HEK293 (cell line): Measurements from ENCODE around the gene ABCB4.

Experiments used
- FEZF1 ChIP-seq: fragments of 450-650 bp; formaldehyde crosslinking; IDR thresholded peaks from 2 replicates; pipeline ENCODE4 v1.5.1; 2016; ENCODE audit warnings: missing biosample characterization, missing genetic modification characterization
- IKZF3 ChIP-seq: fragments of 450-650 bp; IDR thresholded peaks from 2 replicates; pipeline ENCODE4 v1.5.0; 2018; ENCODE audit warnings: missing biosample characterization, mild to moderate bottlenecking, missing genetic modification characterization, moderate library complexity
- KLF9 ChIP-seq: fragments of 450-650 bp; formaldehyde crosslinking; IDR thresholded peaks from 2 replicates; pipeline ENCODE4 v1.5.1; 2016; ENCODE audit warnings: missing biosample characterization, missing genetic modification characterization, low read depth
- REPIN1 ChIP-seq: fragments of 450-650 bp; formaldehyde crosslinking; IDR thresholded peaks from 2 replicates; pipeline ENCODE4 v1.5.1; 2017; ENCODE audit warnings: missing biosample characterization, missing genetic modification characterization, low read depth
- REST ChIP-seq: fragments of 450-650 bp; formaldehyde crosslinking; IDR thresholded peaks from 2 replicates; pipeline ENCODE4 v1.5.1; 2016; ENCODE audit warnings: missing biosample characterization, missing genetic modification characterization
- WT1 ChIP-seq: fragments of 450-650 bp; formaldehyde crosslinking; IDR thresholded peaks from 2 replicates; pipeline ENCODE4 v1.5.1; 2016; ENCODE audit warnings: missing biosample characterization, missing genetic modification characterization
- ZNF221 ChIP-seq: fragments of 450-650 bp; formaldehyde crosslinking; IDR thresholded peaks from 2 replicates; pipeline ENCODE4 v1.5.1; 2017; ENCODE audit warnings: missing biosample characterization, missing genetic modification characterization, borderline replicate concordance
- ZNF24 ChIP-seq: fragments of 450-650 bp; formaldehyde crosslinking; IDR thresholded peaks from 2 replicates; pipeline ENCODE4 v1.5.1; 2016; ENCODE audit warnings: missing biosample characterization, missing genetic modification characterization
- ZNF266 ChIP-seq: fragments of 450-650 bp; formaldehyde crosslinking; IDR thresholded peaks from 2 replicates; pipeline ENCODE4 v1.5.1; 2016; ENCODE audit warnings: missing biosample characterization, missing genetic modification characterization, low read depth
- ZNF274 ChIP-seq, 2 experiments: fragments of 200-500 bp in 1 of 2; fragments of 450-650 bp in 1 of 2; sonication (Bioruptor generic) in 1 of 2; formaldehyde crosslinking in 1 of 2; IDR thresholded peaks; 2 replicates each; pipeline versions ENCODE4 v1.5.1 to v1.6.1; 2014 to 2016; ENCODE audit warnings: borderline replicate concordance in 1 of 2, inconsistent platforms in 1 of 2, low read length in 1 of 2, missing biosample characterization in 1 of 2, missing genetic modification characterization in 1 of 2
- ZNF324 ChIP-seq: fragments of 450-650 bp; formaldehyde crosslinking; IDR thresholded peaks from 2 replicates; pipeline ENCODE4 v1.5.1; 2016; ENCODE audit warnings: missing biosample characterization, missing genetic modification characterization
- ZNF335 ChIP-seq: fragments of 450-650 bp; formaldehyde crosslinking; conservative IDR thresholded peaks from 2 replicates; pipeline ENCODE4 v1.5.1; 2016; ENCODE audit warnings: missing biosample characterization, missing genetic modification characterization
- ZNF366 ChIP-seq: fragments of 450-650 bp; formaldehyde crosslinking; conservative IDR thresholded peaks from 2 replicates; pipeline ENCODE4 v1.5.1; 2016; ENCODE audit warnings: missing biosample characterization, missing genetic modification characterization
- ZNF394 ChIP-seq: fragments of 450-650 bp; formaldehyde crosslinking; IDR thresholded peaks from 2 replicates; pipeline ENCODE4 v1.5.1; 2016; ENCODE audit warnings: missing biosample characterization, missing genetic modification characterization, mild to moderate bottlenecking, moderate library complexity, borderline replicate concordance
- ZNF416 ChIP-seq: fragments of 450-650 bp; formaldehyde crosslinking; IDR thresholded peaks from 2 replicates; pipeline ENCODE4 v1.5.1; 2016; ENCODE audit warnings: missing biosample characterization, missing genetic modification characterization
- ZNF423 ChIP-seq: fragments of 450-650 bp; formaldehyde crosslinking; IDR thresholded peaks from 2 replicates; pipeline ENCODE4 v1.5.1; 2016; ENCODE audit warnings: missing biosample characterization, missing genetic modification characterization
- ZNF433 ChIP-seq: fragments of 450-650 bp; formaldehyde crosslinking; IDR thresholded peaks from 2 replicates; pipeline ENCODE4 v1.5.1; 2016; ENCODE audit warnings: missing biosample characterization, missing genetic modification characterization, low read depth
- ZNF664 ChIP-seq: fragments of 450-650 bp; formaldehyde crosslinking; IDR thresholded peaks from 2 replicates; pipeline ENCODE4 v1.5.1; 2016; ENCODE audit warnings: missing biosample characterization, missing genetic modification characterization
- ZNF692 ChIP-seq: fragments of 450-650 bp; formaldehyde crosslinking; IDR thresholded peaks from 2 replicates; pipeline ENCODE4 v1.5.1; 2016; ENCODE audit warnings: missing biosample characterization, missing genetic modification characterization
- ZSCAN18 ChIP-seq: fragments of 450-650 bp; formaldehyde crosslinking; IDR thresholded peaks from 2 replicates; pipeline ENCODE4 v1.5.1; 2016; ENCODE audit warnings: missing biosample characterization, missing genetic modification characterization
- TF ChIP-seq, protein P1 (sequence below): fragments of 450-650 bp; formaldehyde crosslinking; IDR thresholded peaks from 2 replicates; pipeline ENCODE4 v1.5.1; 2017; ENCODE audit warnings: missing biosample characterization, missing genetic modification characterization
- TF ChIP-seq, protein P2 (sequence below): fragments of 450-650 bp; formaldehyde crosslinking; IDR thresholded peaks from 2 replicates; pipeline ENCODE4 v1.5.1; 2016; ENCODE audit warnings: missing biosample characterization, missing genetic modification characterization
- TF ChIP-seq, protein P3 (sequence below): fragments of 450-650 bp; formaldehyde crosslinking; IDR thresholded peaks from 2 replicates; pipeline ENCODE4 v1.5.1; 2016; ENCODE audit warnings: missing biosample characterization, missing genetic modification characterization

ABCB4 gene

GRCh38 chr7:87474533-87475358 is 734 bp downstream of the ABCB4 start (continued):
- TF ChIP-seq ZSCAN18 (tag by site-specific recombination) = no peak
- no peak for TF ChIP-seq REPIN1 (tag by site-specific recombination)
- TF ChIP-seq IKZF3 = no peak
- TF ChIP-seq ZNF692 (tag by site-specific recombination) = no peak
- TF ChIP-seq ZNF394 = no peak
- no peak for TF ChIP-seq ZNF433
- no peak for TF ChIP-seq ZNF664 (tag by site-specific recombination)
- TF ChIP-seq, protein P1, sequence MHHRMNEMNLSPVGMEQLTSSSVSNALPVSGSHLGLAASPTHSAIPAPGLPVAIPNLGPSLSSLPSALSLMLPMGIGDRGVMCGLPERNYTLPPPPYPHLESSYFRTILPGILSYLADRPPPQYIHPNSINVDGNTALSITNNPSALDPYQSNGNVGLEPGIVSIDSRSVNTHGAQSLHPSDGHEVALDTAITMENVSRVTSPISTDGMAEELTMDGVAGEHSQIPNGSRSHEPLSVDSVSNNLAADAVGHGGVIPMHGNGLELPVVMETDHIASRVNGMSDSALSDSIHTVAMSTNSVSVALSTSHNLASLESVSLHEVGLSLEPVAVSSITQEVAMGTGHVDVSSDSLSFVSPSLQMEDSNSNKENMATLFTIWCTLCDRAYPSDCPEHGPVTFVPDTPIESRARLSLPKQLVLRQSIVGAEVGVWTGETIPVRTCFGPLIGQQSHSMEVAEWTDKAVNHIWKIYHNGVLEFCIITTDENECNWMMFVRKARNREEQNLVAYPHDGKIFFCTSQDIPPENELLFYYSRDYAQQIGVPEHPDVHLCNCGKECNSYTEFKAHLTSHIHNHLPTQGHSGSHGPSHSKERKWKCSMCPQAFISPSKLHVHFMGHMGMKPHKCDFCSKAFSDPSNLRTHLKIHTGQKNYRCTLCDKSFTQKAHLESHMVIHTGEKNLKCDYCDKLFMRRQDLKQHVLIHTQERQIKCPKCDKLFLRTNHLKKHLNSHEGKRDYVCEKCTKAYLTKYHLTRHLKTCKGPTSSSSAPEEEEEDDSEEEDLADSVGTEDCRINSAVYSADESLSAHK (tag by site-specific recombination) = 0 out of 2 replicates have a peak, but pooled peaks have one; percentile 19
- TF ChIP-seq ZNF324 (tag by site-specific recombination) = no peak
- no peak for TF ChIP-seq ZNF423 (tag by site-specific recombination)
- no peak for TF ChIP-seq ZNF416
- TF ChIP-seq, protein P2, sequence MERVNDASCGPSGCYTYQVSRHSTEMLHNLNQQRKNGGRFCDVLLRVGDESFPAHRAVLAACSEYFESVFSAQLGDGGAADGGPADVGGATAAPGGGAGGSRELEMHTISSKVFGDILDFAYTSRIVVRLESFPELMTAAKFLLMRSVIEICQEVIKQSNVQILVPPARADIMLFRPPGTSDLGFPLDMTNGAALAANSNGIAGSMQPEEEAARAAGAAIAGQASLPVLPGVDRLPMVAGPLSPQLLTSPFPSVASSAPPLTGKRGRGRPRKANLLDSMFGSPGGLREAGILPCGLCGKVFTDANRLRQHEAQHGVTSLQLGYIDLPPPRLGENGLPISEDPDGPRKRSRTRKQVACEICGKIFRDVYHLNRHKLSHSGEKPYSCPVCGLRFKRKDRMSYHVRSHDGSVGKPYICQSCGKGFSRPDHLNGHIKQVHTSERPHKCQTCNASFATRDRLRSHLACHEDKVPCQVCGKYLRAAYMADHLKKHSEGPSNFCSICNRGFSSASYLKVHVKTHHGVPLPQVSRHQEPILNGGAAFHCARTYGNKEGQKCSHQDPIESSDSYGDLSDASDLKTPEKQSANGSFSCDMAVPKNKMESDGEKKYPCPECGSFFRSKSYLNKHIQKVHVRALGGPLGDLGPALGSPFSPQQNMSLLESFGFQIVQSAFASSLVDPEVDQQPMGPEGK = no peak
- TF ChIP-seq ZNF274 (IDR thresholded peaks at IDR 0.05; ENCODE audit: low read length) = no peak
- no peak for TF ChIP-seq ZNF274 (tag by site-specific recombination; IDR thresholded peaks at IDR 0.05; ENCODE audit: borderline replicate concordance)
- TF ChIP-seq ZNF366 (tag by site-specific recombination) = peak; percentile 43
- no peak for TF ChIP-seq REST (tag by site-specific recombination)
- no peak for TF ChIP-seq ZNF266
- TF ChIP-seq, protein P3, sequence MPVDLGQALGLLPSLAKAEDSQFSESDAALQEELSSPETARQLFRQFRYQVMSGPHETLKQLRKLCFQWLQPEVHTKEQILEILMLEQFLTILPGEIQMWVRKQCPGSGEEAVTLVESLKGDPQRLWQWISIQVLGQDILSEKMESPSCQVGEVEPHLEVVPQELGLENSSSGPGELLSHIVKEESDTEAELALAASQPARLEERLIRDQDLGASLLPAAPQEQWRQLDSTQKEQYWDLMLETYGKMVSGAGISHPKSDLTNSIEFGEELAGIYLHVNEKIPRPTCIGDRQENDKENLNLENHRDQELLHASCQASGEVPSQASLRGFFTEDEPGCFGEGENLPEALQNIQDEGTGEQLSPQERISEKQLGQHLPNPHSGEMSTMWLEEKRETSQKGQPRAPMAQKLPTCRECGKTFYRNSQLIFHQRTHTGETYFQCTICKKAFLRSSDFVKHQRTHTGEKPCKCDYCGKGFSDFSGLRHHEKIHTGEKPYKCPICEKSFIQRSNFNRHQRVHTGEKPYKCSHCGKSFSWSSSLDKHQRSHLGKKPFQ (tag by site-specific recombination) = 0 out of 2 replicates have a peak, but pooled peaks have one; percentile 16
- TF ChIP-seq ZNF24 (tag by site-specific recombination) = no peak
- peak; percentile 57 for TF ChIP-seq FEZF1 (tag by site-specific recombination)
- TF ChIP-seq ZNF335 (tag by site-specific recombination) = peak; percentile 45
- TF ChIP-seq WT1 (tag by site-specific recombination) = peak; percentile 47
- TF ChIP-seq KLF9 = no peak
- no peak for TF ChIP-seq ZNF221 (tag by site-specific recombination)
